CD4-positive, alpha-beta T cell treated with Interleukin-6 for 4 hours (primary cell): Measurements from ENCODE around the gene PCDHB16.
"Not testable (repeated sequence)": the region's sequence is repeated elsewhere in the genome, so short reads cannot be mapped to it uniquely, and the experiment has no call there.

ENCODE experiments used
- DNase-seq: peaks from one replicate; pipeline ENCODE4 v3.0.0-alpha.2; 2020; ENCODE audit warnings: mixed read lengths

PCDHB16 gene

DNA sequence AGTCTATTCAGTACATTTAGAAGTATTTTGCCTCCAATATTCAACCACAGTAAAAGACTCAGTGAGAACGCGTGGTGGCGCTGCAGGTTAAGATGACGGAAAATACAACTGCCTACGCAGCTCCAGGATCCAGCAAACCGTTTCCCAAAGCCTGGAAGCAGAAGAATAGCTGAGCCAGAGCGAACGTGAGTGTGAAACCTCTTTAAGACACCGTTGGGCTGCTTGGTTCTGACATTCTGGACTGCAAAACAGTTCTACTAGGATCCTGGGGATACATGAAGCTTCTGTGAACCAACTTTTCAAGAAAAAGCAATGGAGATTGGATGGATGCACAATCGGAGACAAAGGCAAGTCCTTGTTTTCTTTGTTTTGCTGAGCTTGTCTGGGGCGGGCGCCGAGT lies at the start of gene PCDHB16:
Gene PCDHB16, plus strand, starts transcription at position 140 of the 400 bp plus-strand sequence. Its CDS starts 173 bp downstream, at position 313.
- no peak for DNase-seq

DNA sequence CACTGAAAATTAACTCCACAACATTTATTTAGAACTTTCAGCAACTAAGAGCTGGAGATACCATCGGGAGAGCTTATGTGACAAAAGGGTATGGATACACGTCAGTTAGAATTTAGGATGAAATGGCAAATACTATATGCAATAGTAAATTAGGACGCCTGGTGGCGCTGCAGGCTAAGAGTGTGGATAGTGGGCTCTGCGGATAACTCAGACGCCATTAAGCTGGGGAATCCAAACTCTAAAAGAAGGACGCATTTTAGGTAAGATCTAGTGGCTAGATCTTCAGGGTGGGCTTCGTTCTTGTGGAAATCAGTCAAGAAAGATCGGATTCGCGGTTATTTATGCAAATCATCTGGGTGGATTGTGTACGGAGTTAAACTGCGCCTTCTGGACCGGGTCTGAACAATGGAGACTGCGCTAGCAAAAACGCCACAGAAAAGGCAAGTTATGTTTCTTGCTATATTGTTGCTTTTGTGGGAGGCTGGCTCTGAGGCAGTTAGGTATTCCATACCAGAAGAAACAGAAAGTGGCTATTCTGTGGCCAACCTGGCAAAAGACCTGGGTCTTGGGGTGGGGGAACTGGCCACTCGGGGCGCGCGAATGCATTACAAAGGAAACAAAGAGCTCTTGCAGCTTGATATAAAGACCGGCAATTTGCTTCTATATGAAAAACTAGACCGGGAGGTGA lies 47.0 kb upstream of the PCDHB16 start, which contains the start of gene PCDHB5:
Gene PCDHB5, plus strand, starts transcription at position 177 of the 688 bp plus-strand sequence. Its CDS starts 229 bp downstream, at position 406.
- no peak for DNase-seq

DNA sequence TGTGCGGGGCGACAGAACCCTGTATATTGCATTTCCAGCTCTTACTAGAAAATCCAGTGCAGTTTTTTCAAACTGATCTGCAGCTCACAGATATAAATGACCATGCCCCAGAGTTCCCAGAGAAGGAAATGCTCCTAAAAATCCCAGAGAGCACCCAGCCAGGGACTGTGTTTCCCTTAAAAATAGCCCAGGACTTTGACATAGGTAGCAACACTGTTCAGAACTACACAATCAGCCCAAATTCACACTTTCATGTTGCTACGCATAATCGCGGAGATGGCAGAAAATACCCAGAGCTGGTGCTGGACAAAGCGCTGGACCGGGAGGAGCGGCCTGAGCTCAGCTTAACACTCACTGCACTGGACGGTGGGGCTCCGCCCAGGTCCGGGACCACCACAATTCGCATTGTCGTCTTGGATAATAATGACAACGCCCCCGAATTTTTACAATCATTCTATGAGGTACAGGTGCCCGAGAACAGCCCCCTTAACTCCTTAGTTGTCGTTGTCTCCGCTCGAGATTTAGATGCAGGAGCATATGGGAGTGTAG lies 46.4 kb upstream of the PCDHB16 start:
- DNase-seq: no peak

DNA sequence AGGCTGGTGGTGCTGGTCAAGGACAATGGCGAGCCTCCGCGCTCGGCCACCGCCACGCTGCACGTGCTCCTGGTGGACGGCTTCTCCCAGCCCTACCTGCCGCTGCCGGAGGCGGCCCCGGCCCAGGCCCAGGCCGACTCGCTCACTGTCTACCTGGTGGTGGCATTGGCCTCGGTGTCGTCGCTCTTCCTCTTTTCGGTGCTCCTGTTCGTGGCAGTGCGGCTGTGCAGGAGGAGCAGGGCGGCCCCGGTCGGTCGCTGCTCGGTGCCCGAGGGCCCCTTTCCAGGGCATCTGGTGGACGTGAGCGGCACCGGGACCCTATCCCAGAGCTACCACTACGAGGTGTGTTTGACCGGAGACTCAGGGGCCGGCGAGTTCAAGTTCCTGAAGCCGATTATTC lies 44.8 kb upstream of the PCDHB16 start:
- DNase-seq: not testable (repeated sequence)

DNA sequence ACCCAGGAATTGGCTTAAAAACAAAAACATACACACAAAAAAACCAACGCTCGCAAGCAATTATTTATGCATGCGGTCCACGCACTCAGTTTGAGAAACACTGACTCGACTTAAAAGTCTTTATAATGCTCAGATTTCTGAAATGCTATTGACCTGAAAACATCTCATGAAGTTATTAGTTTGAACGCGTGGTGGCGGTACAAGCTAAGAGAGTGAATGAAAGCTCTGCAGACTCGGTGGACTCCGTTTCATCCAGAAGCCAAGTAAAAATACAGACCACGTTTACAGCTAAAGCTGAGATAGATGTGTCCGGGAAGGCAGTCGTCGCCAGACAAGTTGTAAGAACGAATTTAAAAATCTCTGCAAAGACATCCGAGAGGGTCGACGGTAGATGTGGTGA lies 32.4 kb upstream of the PCDHB16 start, which contains the start of gene PCDHB6:
Gene PCDHB6, plus strand, starts transcription at position 246 of the 400 bp plus-strand sequence. CDS start 201 bp downstream, outside the sequence.
- peak; percentile 2 for DNase-seq

DNA sequence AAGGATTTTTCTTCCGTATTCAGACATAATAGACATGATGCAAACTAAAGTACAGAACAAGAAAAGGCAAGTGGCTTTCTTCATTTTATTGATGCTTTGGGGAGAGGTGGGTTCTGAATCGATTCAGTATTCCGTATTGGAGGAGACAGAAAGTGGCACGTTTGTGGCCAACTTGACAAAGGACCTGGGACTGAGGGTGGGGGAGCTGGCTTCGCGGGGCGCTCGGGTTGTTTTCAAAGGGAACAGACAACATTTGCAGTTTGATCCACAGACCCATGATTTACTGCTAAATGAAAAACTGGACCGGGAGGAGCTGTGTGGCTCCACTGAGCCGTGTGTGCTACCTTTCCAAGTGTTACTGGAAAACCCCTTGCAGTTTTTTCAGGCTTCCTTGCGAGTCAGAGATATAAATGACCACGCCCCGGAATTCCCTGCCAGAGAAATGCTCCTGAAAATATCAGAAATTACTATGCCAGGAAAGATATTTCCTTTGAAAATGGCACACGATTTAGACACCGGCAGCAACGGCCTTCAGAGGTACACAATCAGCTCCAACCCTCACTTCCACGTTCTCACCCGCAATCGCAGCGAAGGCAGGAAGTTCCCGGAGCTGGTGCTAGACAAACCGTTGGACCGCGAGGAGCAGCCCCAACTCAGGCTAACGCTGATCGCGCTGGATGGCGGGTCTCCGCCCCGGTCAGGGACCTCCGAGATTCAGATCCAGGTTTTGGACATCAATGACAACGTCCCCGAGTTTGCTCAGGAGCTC lies 31.8 kb upstream of the PCDHB16 start:
- no peak for DNase-seq

DNA sequence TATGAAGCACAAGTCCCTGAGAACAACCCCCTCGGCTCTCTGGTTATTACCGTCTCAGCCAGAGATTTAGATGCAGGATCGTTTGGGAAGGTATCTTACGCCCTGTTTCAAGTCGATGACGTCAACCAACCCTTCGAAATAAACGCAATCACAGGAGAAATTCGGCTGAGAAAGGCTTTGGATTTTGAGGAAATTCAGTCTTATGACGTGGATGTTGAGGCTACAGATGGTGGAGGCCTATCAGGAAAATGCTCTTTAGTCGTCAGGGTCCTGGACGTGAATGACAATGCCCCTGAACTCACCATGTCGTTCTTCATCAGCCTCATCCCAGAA lies 31.2 kb upstream of the PCDHB16 start:
- no peak for DNase-seq

DNA sequence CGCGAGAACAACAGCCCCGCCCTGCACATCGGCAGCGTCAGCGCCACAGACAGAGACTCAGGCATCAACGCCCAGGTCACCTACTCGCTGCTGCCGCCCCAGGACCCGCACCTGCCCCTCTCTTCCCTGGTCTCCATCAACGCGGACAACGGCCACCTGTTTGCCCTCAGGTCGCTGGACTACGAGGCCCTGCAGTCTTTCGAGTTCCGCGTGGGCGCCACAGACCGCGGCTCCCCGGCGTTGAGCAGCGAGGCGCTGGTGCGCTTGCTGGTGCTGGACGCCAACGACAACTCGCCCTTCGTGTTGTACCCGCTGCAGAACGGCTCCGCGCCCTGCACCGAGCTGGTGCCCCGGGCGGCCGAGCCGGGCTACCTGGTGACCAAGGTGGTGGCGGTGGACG lies 30.6 kb upstream of the PCDHB16 start:
- not testable (repeated sequence) for DNase-seq

DNA sequence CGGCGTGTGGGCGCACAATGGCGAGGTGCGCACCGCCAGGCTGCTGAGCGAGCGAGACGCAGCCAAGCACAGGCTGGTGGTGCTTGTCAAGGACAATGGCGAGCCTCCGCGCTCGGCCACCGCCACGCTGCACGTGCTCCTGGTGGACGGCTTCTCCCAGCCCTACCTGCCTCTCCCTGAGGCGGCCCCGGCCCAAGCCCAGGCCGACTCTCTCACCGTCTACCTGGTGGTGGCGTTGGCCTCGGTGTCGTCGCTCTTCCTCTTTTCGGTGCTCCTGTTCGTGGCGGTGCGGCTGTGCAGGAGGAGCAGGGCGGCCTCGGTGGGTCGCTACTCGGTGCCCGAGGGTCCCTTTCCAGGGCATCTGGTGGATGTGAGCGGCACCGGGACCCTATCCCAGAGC lies 30.1 kb upstream of the PCDHB16 start:
- DNase-seq: not testable (repeated sequence)

DNA sequence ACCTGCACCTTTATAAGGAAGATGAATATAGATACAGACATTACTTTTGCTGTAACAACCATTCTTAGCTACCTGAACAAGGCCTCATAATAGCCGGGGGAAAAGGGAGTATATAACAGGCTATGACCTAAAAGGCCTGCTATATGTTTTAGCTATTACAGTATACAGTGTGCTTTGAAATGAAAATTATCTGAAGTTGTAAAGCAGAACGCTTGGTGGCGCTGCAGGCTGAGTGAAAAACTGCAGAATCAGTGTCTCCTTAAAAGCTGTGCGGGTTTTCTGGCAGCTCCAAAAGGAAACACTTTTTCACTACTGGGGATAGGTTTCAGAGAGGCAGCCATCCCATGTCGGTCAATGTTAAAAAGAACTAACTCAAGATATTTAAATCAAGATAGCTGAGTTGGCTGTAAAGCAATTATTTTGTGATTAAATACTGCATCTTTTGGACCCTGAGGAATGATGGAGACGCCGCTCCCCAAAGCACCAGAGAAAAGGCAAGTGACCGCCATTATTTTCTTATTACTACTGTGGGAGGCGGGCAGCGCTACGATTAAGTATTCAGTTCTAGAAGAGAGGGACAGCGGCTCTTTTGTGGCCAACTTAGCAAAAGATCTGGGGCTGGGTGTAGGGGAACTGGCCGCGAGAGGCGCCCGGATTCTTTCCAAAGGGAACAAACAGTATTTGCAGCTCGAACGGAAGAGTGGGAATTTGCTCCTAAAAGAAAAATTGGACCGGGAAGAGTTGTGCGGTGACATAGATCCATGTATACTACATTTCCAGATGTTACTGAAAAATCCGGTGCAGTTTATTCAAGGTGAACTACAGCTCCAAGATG lies 26.4 kb upstream of the PCDHB16 start:
- no peak for DNase-seq

DNA sequence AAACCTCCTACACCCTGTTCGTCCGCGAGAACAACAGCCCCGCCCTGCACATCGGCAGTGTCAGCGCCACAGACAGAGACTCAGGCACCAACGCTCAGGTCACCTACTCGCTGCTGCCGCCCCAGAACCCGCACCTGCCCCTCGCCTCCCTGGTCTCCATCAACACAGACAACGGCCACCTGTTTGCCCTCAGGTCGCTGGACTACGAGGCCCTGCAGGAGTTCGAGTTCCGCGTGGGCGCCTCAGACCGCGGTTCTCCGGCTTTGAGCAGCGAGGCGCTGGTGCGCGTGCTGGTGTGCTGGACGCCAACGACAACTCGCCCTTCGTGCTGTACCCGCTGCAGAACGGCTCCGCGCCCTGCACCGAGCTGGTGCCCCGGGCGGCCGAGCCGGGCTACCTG lies 24.8 kb upstream of the PCDHB16 start:
- DNase-seq: not testable (repeated sequence)

DNA sequence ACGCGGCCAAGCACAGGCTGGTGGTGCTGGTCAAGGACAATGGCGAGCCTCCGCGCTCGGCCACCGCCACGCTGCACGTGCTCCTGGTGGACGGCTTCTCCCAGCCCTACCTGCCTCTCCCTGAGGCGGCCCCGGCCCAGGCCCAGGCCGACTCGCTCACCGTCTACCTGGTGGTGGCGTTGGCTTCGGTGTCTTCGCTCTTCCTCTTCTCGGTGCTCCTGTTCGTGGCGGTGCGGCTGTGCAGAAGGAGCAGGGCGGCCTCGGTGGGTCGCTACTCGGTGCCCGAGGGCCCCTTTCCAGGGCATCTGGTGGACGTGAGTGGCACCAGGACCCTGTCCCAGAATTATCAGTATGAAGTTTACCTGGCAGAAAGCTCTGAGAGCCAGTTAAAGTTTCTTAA lies 24.3 kb upstream of the PCDHB16 start:
- DNase-seq: not testable (repeated sequence)

DNA sequence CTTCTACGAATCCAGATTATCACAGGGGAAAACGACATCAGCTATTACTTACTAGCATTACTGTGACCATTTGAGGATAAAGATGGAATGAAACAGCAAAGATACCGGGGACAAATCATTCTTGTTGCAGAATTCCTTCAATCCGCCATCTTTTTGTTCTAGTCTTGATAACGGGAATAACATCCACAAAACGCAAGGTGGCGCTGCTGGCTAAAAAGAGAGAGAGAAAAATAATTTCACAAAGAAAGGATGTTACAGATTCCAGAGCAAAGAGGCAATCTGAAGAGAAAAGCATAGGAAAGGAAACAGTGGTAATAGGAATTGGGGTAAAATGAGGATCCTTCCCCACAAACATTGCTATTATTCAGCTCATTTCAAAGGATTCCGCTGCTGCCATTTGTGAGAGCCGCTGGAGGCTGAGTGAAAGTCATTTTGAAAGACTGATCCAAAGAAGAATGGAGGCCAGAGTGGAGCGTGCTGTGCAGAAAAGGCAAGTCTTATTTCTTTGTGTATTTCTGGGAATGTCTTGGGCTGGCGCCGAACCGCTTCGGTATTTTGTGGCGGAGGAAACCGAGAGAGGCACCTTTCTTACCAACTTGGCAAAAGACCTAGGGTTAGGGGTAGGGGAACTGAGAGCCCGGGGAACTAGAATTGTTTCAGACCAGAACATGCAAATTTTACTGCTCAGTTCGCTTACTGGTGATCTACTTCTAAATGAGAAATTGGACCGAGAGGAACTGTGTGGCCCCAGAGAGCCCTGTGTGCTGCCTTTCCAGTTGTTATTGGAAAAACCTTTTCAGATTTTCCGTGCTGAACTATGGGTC lies 9.6 kb upstream of the PCDHB16 start, which contains the start of gene PCDHB7:
Gene PCDHB7, plus strand, starts transcription at position 264 of the 824 bp plus-strand sequence. Its CDS starts 192 bp downstream, at position 456.
- peak; percentile 11 for DNase-seq

DNA sequence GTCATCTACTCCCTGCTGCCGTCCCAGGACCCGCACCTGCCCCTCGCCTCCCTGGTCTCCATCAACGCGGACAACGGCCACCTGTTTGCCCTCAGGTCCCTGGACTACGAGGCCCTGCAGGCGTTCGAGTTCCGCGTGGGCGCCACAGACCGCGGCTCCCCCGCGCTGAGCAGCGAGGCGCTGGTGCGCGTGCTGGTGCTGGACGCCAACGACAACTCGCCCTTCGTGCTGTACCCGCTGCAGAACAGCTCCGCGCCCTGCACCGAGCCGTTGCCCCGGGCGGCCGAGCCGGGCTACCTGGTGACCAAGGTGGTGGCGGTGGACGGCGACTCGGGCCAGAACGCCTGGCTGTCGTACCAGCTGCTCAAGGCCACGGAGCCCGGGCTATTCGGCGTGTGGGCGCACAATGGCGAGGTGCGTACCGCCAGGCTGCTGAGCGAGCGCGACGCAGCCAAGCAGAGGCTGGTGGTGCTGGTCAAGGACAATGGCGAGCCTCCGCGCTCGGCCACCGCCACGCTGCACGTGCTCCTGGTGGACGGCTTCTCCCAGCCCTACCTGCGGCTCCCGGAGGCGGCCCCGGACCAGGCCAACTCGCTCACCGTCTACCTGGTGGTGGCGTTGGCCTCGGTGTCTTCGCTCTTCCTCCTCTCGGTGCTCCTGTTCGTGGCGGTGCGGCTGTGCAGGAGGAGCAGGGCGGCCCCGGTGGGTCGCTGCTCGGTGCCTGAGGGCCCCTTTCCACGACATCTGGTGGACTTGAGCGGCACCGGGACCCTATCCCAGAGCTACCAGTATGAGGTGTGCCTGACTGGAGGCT lies 7.7 kb upstream of the PCDHB16 start:
- DNase-seq: not testable (repeated sequence)

DNA sequence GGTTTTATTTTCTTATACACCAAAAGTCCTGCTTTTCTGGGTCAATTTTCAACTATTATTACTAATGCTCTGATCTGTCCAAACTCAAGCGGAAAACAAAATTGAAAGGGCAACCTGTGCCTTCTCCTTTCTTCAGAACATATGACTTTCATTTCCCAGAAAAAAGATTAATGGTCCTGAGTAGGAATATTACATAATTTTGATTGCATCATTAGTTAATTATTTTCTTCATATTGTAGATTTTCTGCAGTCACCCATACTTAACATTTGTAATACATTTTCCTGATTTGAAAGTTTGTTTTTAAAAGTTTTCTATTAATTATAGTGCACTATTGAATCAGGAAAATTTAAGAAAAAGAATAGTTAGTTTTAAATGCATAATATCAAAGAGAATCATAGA lies 6.3 kb upstream of the PCDHB16 start:
- DNase-seq: no peak

DNA sequence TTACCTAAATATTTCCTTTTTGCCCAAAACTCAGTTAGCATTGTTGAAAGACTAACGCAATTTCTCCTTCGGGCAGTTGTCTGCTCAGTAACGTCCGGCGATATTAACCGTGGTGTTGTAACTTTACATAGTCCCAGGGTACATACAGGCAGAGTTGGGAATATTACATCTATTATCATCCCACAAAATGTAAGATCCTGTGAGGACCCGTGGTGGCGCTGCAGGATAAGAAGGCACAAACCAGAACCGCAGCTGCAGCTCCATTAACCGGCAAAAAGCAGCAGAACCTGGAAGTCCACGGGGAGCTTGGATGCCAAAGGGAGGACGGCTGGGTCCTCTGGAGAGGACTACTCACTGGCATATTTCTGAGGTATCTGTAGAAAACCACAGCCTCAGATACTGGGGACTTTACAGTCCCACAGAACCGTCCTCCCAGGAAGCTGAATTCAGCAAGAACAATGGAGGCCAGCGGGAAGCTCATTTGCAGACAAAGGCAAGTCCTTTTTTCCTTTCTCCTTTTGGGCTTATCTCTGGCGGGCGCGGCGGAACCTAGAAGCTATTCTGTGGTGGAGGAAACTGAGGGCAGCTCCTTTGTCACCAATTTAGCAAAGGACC lies 4.5 kb upstream of the PCDHB16 start, which contains the start of gene PCDHB8:
Gene PCDHB8, plus strand, starts transcription at position 214 of the 615 bp plus-strand sequence. Its CDS starts 245 bp downstream, at position 459.
- DNase-seq: not testable (repeated sequence)

DNA sequence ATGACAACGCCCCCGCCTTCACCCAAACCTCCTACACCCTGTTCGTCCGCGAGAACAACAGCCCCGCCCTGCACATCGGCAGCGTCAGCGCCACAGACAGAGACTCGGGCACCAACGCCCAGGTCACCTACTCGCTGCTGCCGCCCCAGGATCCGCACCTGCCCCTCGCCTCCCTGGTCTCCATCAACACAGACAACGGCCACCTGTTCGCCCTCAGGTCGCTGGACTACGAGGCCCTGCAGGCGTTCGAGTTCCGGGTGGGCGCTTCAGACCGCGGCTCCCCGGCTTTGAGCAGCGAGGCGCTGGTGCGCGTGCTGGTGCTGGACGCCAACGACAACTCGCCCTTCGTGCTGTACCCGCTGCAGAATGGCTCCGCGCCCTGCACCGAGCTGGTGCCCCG lies 2.8 kb upstream of the PCDHB16 start:
- DNase-seq: not testable (repeated sequence)

DNA sequence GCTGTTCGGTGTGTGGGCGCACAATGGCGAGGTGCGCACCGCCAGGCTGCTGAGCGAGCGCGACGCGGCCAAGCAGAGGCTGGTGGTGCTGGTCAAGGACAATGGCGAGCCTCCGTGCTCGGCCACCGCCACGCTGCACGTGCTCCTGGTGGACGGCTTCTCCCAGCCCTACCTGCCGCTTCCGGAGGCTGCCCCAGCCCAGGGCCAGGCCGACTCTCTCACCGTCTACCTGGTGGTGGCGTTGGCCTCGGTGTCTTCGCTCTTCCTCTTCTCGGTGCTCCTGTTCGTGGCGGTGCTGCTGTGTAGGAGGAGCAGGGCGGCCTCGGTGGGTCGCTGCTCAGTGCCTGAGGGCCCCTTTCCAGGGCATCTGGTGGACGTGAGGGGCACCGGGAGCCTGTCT lies 2.3 kb upstream of the PCDHB16 start:
- DNase-seq: not testable (repeated sequence)

DNA sequence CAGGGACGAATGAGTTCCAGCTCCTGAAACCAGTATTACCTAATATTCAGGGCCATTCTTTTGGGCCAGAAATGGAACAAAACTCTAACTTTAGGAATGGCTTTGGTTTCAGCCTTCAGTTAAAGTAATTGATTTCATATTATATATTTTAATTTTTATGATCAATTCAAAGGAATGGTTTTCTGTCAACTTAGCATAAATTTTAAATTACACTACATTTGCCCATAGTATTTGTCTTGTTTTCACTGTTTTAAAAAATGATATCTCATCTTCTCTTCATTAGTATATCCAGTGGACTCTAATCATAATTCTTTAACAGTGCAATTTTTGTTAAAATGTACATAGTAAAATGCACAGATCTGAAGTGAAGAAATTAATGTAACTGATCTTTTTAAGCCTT lies 1.9 kb upstream of the PCDHB16 start:
- no peak for DNase-seq
